Spleen (tissue), 7 donors: ENCODE results near the gene CALN1.

Experiments used
- CTCF ChIP-seq, 11 experiments: fragments of 200-600 bp in 7 of 11; fragments of 450-650 bp in 4 of 11; sonication (generic) in 4 of 11; IDR thresholded peaks in 8 of 11; conservative IDR thresholded peaks in 3 of 11; 1 replicate in 7 of 11; 2 replicates in 4 of 11; pipeline versions ENCODE4 v1.4.0 to v1.8.0; 2016 to 2021; ENCODE audit warnings: antibody characterized with exemption in 11 of 11, inconsistent platforms in 4 of 11, mild to moderate bottlenecking in 1 of 11
- POLR2AphosphoS5 ChIP-seq, 3 donors: sonication (generic); formaldehyde crosslinking; IDR thresholded peaks; one replicate each; pipeline ENCODE4 v1.5.1; 2017; ENCODE audit warnings: antibody characterized with exemption in 3 of 3
- donor health status: DM: no; HTN: no; CAD: no; lungs with moderate emphysema.
- donor health status: DM: no; HTN: no; CAD: no.
- donor health status: DM: no; HTN: no; CAD: no.

DNA sequence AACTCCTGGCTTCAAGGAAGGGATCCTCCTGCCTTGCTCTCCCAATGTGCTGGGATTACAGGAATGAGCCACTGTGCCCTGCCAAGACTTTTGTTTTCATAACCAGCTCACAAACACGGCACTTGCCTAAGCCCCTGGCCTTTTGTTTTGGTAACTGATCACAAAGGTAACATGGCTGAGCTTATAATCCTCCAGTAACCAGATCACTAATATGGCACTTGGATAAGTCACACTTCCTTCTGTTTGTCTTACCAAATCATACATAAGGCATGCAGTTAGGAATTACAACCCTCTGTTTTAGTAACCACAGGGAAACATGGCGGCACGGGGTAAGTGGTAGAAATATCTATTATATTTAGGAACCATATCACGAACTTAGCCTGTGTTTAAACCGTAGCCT, 577.1 kb downstream of the CALN1 start:
- no peak for TF ChIP-seq CTCF (IDR thresholded peaks at IDR 0.05 in 8 of 11, conservative IDR thresholded peaks at IDR 0.05 in 3 of 11)
- TF ChIP-seq POLR2AphosphoS5 (IDR thresholded peaks at IDR 0.05): no peak
